RWPE2 (cell line): ENCODE data around the gene NTSR2.

ENCODE experiments used
- ATAC-seq: fragments of 200-7000 bp; cut with Tn5 transposase; 3 replicates; pipeline ENCODE4 v1.9.1; 2021; ENCODE audit warnings: low read depth
- DNase-seq: peaks from one replicate; pipeline ENCODE4 v3.0.0-alpha.2; 2020; ENCODE audit warnings: low spot score
- H3K27ac ChIP-seq: fragments of 450-650 bp; 2 replicates; pipeline ENCODE4 v1.5.1; 2017; ENCODE audit warnings: mild to moderate bottlenecking; ENCODE audit not compliant: poor library complexity, severe bottlenecking
- H3K27me3 ChIP-seq: fragments of 250-450 bp; sonication (Bioruptor Pico); 2 replicates; pipeline ENCODE4 v1.5.1; 2021; ENCODE audit warnings: mild to moderate bottlenecking, moderate library complexity; ENCODE audit not compliant: insufficient read depth, poor library complexity, severe bottlenecking
- H3K36me3 ChIP-seq: fragments of 250-450 bp; sonication (Bioruptor Pico); 2 replicates; pipeline ENCODE4 v1.5.1; 2020; ENCODE audit warnings: low read depth, mild to moderate bottlenecking, moderate library complexity
- H3K4me1 ChIP-seq: fragments of 250-450 bp; sonication (Bioruptor Pico); 2 replicates; pipeline ENCODE4 v1.5.1; 2021; ENCODE audit warnings: mild to moderate bottlenecking, moderate library complexity; ENCODE audit not compliant: insufficient read depth, poor library complexity, severe bottlenecking
- H3K4me3 ChIP-seq: fragments of 250-450 bp; sonication (Bioruptor Pico); 2 replicates; pipeline ENCODE4 v1.5.1; 2021; ENCODE audit warnings: mild to moderate bottlenecking, moderate library complexity; ENCODE audit not compliant: severe bottlenecking
- H3K9me3 ChIP-seq: fragments of 250-450 bp; sonication (Bioruptor Pico); 2 replicates; pipeline ENCODE4 v1.5.1; 2021; ENCODE audit warnings: mild to moderate bottlenecking, moderate library complexity; ENCODE audit not compliant: severe bottlenecking
- TF ChIP-seq, protein P1 (sequence below): fragments of 450-650 bp; IDR thresholded peaks from one replicate; pipeline ENCODE4 v1.5.1; 2017; ENCODE audit warnings: mild to moderate bottlenecking, moderate library complexity; ENCODE audit not compliant: poor library complexity, severe bottlenecking

NTSR2 gene

GRCh38 chr2:11680901-11681721 lies 11.1 kb upstream of the NTSR2 start:
- Histone ChIP-seq H3K4me1 (no peaks in the 10 kb centered on the region), H3K4me3 (no peak overlapping the region), H3K36me3 (no peaks in the 10 kb centered on the region), H3K27me3 (peaks cover 19% of the 10 kb centered on the region), H3K9me3 (no peaks in the 10 kb centered on the region), H3K27ac (no peak overlapping the region)
- DNase-seq, result peak; percentile 24
- ATAC-seq, result no peak
- TF ChIP-seq, protein P1, sequence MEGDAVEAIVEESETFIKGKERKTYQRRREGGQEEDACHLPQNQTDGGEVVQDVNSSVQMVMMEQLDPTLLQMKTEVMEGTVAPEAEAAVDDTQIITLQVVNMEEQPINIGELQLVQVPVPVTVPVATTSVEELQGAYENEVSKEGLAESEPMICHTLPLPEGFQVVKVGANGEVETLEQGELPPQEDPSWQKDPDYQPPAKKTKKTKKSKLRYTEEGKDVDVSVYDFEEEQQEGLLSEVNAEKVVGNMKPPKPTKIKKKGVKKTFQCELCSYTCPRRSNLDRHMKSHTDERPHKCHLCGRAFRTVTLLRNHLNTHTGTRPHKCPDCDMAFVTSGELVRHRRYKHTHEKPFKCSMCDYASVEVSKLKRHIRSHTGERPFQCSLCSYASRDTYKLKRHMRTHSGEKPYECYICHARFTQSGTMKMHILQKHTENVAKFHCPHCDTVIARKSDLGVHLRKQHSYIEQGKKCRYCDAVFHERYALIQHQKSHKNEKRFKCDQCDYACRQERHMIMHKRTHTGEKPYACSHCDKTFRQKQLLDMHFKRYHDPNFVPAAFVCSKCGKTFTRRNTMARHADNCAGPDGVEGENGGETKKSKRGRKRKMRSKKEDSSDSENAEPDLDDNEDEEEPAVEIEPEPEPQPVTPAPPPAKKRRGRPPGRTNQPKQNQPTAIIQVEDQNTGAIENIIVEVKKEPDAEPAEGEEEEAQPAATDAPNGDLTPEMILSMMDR, result no peak

- DNase-seq, result peak; percentile 23
- Histone ChIP-seq H3K27me3 (peaks cover 19% of the 10 kb centered on the region), H3K36me3 (no peaks in the 10 kb centered on the region), H3K4me3 (no peak overlapping the region), H3K27ac (no peak overlapping the region), H3K4me1 (no peaks in the 10 kb centered on the region), H3K9me3 (no peaks in the 10 kb centered on the region)
- TF ChIP-seq, protein P1, result no peak
- no peak for ATAC-seq
These were observed 10.3 kb upstream of the NTSR2 start for GRCh38 chr2:11680182-11680900.

- Histone ChIP-seq H3K36me3 (no peaks in the 10 kb centered on the region), H3K4me1 (no peaks in the 10 kb centered on the region), H3K27ac (no peak overlapping the region), H3K27me3 (peaks cover 22% of the 10 kb centered on the region), H3K4me3 (no peak overlapping the region), H3K9me3 (no peaks in the 10 kb centered on the region)
- DNase-seq (no peak), ATAC-seq (no peak)
- TF ChIP-seq, protein P1, result no peak
These were observed 9.6 kb upstream of the NTSR2 start for GRCh38 chr2:11679486-11680181.

DNA sequence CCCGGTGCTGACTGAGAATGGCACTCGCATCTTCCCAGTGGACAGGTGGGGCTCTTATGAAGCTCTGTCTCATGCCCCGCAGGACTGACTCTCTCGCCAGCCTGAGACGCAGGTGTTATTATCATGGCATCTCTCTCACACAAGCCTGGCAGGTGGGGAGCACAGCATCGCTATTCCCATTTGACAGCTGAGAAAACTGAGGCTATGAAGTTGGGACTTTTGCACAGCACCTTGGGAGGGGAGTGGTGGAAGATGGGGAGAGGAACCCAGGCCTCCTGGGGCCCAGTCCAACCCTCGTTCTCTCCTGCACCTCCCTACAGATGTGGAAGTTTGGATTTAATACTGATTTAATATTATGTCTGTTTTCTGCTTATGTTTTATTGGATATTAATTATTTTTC lies 9.0 kb upstream of the NTSR2 start:
- Histone ChIP-seq H3K4me1 (no peaks in the 10 kb centered on the region), H3K27ac (no peak overlapping the region), H3K36me3 (no peaks in the 10 kb centered on the region), H3K9me3 (no peaks in the 10 kb centered on the region), H3K4me3 (no peak overlapping the region), H3K27me3 (peaks cover 22% of the 10 kb centered on the region)
- no peak for ATAC-seq
- TF ChIP-seq, protein P1, result no peak
- no peak for DNase-seq
